HEK293 (cell line): ENCODE measurements around the gene SREBF1.

Experiments used
- GLI2 ChIP-seq: fragments of 450-650 bp; formaldehyde crosslinking; IDR thresholded peaks from 2 replicates; pipeline ENCODE4; 2017; ENCODE audit warnings: missing biosample characterization, missing genetic modification characterization, low read depth, borderline replicate concordance
- GLIS2 ChIP-seq: fragments of 450-650 bp; formaldehyde crosslinking; IDR thresholded peaks from 2 replicates; pipeline ENCODE4 v1.5.1; 2016; ENCODE audit warnings: missing biosample characterization, missing genetic modification characterization
- PBX3 ChIP-seq: sonication (generic); formaldehyde crosslinking; IDR thresholded peaks from 2 replicates; pipeline ENCODE4 v1.8.1; 2022; ENCODE audit warnings: mild to moderate bottlenecking, moderate library complexity, missing genetic modification reagents
- SALL2 ChIP-seq: fragments of 450-650 bp; formaldehyde crosslinking; IDR thresholded peaks from 2 replicates; pipeline ENCODE4 v1.5.0; 2017; ENCODE audit warnings: missing biosample characterization, mild to moderate bottlenecking, missing genetic modification characterization, borderline replicate concordance
- SP3 ChIP-seq: fragments of 450-650 bp; formaldehyde crosslinking; IDR thresholded peaks from 2 replicates; pipeline ENCODE4 v1.5.1; 2016; ENCODE audit warnings: missing biosample characterization, missing genetic modification characterization
- TRIM28 ChIP-seq: IDR thresholded peaks from 2 replicates; pipeline ENCODE4 v1.6.1; 2011; ENCODE audit warnings: low read length, control low read depth, borderline replicate concordance
- ZBTB7A ChIP-seq: fragments of 450-650 bp; formaldehyde crosslinking; IDR thresholded peaks from 2 replicates; pipeline ENCODE4 v1.5.1; 2016; ENCODE audit warnings: low read depth, missing biosample characterization, missing genetic modification characterization
- ZBTB8A ChIP-seq: fragments of 450-650 bp; formaldehyde crosslinking; IDR thresholded peaks from 2 replicates; pipeline ENCODE4 v1.5.1; 2016; ENCODE audit warnings: missing biosample characterization, missing genetic modification characterization
- ZNF132 ChIP-seq: fragments of 450-650 bp; formaldehyde crosslinking; IDR thresholded peaks from 2 replicates; pipeline ENCODE4 v1.5.1; 2017; ENCODE audit warnings: missing biosample characterization, missing genetic modification characterization, borderline replicate concordance
- ZNF140 ChIP-seq: fragments of 450-650 bp; formaldehyde crosslinking; IDR thresholded peaks from 2 replicates; pipeline ENCODE4 v1.5.1; 2016; ENCODE audit warnings: missing biosample characterization, missing genetic modification characterization
- ZNF169 ChIP-seq: fragments of 450-650 bp; formaldehyde crosslinking; IDR thresholded peaks from 2 replicates; pipeline ENCODE4 v1.5.1; 2016; ENCODE audit warnings: missing biosample characterization, missing genetic modification characterization
- ZNF174 ChIP-seq: fragments of 450-650 bp; formaldehyde crosslinking; IDR thresholded peaks from 2 replicates; pipeline ENCODE4 v1.5.0; 2017; ENCODE audit warnings: missing biosample characterization, mild to moderate bottlenecking, missing genetic modification characterization
- ZNF175 ChIP-seq: fragments of 450-650 bp; formaldehyde crosslinking; IDR thresholded peaks from 2 replicates; pipeline ENCODE4 v1.5.1; 2016; ENCODE audit warnings: missing biosample characterization, missing genetic modification characterization
- ZNF23 ChIP-seq: fragments of 450-650 bp; formaldehyde crosslinking; IDR thresholded peaks from 2 replicates; pipeline ENCODE4 v1.5.1; 2016; ENCODE audit warnings: missing biosample characterization, missing genetic modification characterization, borderline replicate concordance
- ZNF248 ChIP-seq: fragments of 450-650 bp; formaldehyde crosslinking; IDR thresholded peaks from 2 replicates; pipeline ENCODE4 v1.5.1; 2017; ENCODE audit warnings: missing biosample characterization, missing genetic modification characterization
- ZNF391 ChIP-seq: fragments of 450-650 bp; formaldehyde crosslinking; IDR thresholded peaks from 2 replicates; pipeline ENCODE4 v1.5.1; 2016; ENCODE audit warnings: low read depth, missing biosample characterization, missing genetic modification characterization, borderline replicate concordance
- ZNF473 ChIP-seq: fragments of 450-650 bp; formaldehyde crosslinking; IDR thresholded peaks from 2 replicates; pipeline ENCODE4 v1.5.1; 2017; ENCODE audit warnings: missing biosample characterization, missing genetic modification characterization
- ZNF48 ChIP-seq: fragments of 450-650 bp; formaldehyde crosslinking; IDR thresholded peaks from 2 replicates; pipeline ENCODE4 v1.5.1; 2016; ENCODE audit warnings: missing biosample characterization, missing genetic modification characterization
- ZNF510 ChIP-seq: fragments of 450-650 bp; formaldehyde crosslinking; IDR thresholded peaks from 2 replicates; pipeline ENCODE4 v1.5.1; 2018; ENCODE audit warnings: mild to moderate bottlenecking, missing genetic modification characterization, missing biosample characterization; ENCODE audit not compliant: insufficient replicate concordance
- ZNF514 ChIP-seq: fragments of 450-650 bp; formaldehyde crosslinking; IDR thresholded peaks from 2 replicates; pipeline ENCODE4 v1.5.1; 2016; ENCODE audit warnings: missing biosample characterization, missing genetic modification characterization
- ZNF530 ChIP-seq: fragments of 450-650 bp; formaldehyde crosslinking; IDR thresholded peaks from 2 replicates; pipeline ENCODE4 v1.5.1; 2016; ENCODE audit warnings: low read depth, missing biosample characterization, missing genetic modification characterization
- ZNF560 ChIP-seq: fragments of 450-650 bp; formaldehyde crosslinking; IDR thresholded peaks from 2 replicates; pipeline ENCODE4 v1.5.1; 2017; ENCODE audit warnings: missing biosample characterization, missing genetic modification characterization, borderline replicate concordance
- ZNF561 ChIP-seq: fragments of 450-650 bp; IDR thresholded peaks from 2 replicates; pipeline ENCODE4 v1.5.1; 2018; ENCODE audit warnings: missing biosample characterization, missing genetic modification characterization, borderline replicate concordance
- ZNF585B ChIP-seq: fragments of 450-650 bp; formaldehyde crosslinking; IDR thresholded peaks from 2 replicates; pipeline ENCODE4 v1.5.1; 2016; ENCODE audit warnings: missing biosample characterization, missing genetic modification characterization
- ZNF664 ChIP-seq: fragments of 450-650 bp; formaldehyde crosslinking; IDR thresholded peaks from 2 replicates; pipeline ENCODE4 v1.5.1; 2016; ENCODE audit warnings: missing biosample characterization, missing genetic modification characterization
- ZNF670 ChIP-seq: fragments of 450-650 bp; formaldehyde crosslinking; IDR thresholded peaks from 2 replicates; pipeline ENCODE4 v1.5.1; 2016; ENCODE audit warnings: missing biosample characterization, missing genetic modification characterization, low read depth
- ZNF701 ChIP-seq: fragments of 450-650 bp; formaldehyde crosslinking; IDR thresholded peaks from 2 replicates; pipeline ENCODE4 v1.5.1; 2016; ENCODE audit warnings: missing biosample characterization, missing genetic modification characterization
- ZNF777 ChIP-seq: fragments of 450-650 bp; formaldehyde crosslinking; IDR thresholded peaks from 2 replicates; pipeline ENCODE4 v1.5.1; 2017; ENCODE audit warnings: missing biosample characterization, missing genetic modification characterization, borderline replicate concordance
- ZNF830 ChIP-seq: fragments of 450-650 bp; IDR thresholded peaks from 2 replicates; pipeline ENCODE4 v1.5.0; 2018; ENCODE audit warnings: missing biosample characterization, missing genetic modification characterization, low read depth, mild to moderate bottlenecking, moderate library complexity
- TF ChIP-seq, protein P1 (sequence below): fragments of 450-650 bp; formaldehyde crosslinking; IDR thresholded peaks from 2 replicates; pipeline ENCODE4 v1.5.1; 2016; ENCODE audit warnings: missing biosample characterization, missing genetic modification characterization
- TF ChIP-seq, protein P2 (sequence below): fragments of 450-650 bp; IDR thresholded peaks from 2 replicates; pipeline ENCODE4 v1.5.1; 2018; ENCODE audit warnings: missing biosample characterization, mild to moderate bottlenecking, missing genetic modification characterization
- TF ChIP-seq, protein P3 (sequence below): fragments of 450-650 bp; formaldehyde crosslinking; IDR thresholded peaks from 2 replicates; pipeline ENCODE4 v1.5.1; 2017; ENCODE audit warnings: missing biosample characterization, missing genetic modification characterization
- TF ChIP-seq, protein P4 (sequence below): fragments of 450-650 bp; formaldehyde crosslinking; IDR thresholded peaks from 2 replicates; pipeline ENCODE4 v1.5.1; 2016; ENCODE audit warnings: missing biosample characterization, missing genetic modification characterization

Gene SREBF1

GRCh38 chr17:17839791-17840707 is 3.3 kb upstream of the SREBF1 start (continued):
- TF ChIP-seq, protein P1, sequence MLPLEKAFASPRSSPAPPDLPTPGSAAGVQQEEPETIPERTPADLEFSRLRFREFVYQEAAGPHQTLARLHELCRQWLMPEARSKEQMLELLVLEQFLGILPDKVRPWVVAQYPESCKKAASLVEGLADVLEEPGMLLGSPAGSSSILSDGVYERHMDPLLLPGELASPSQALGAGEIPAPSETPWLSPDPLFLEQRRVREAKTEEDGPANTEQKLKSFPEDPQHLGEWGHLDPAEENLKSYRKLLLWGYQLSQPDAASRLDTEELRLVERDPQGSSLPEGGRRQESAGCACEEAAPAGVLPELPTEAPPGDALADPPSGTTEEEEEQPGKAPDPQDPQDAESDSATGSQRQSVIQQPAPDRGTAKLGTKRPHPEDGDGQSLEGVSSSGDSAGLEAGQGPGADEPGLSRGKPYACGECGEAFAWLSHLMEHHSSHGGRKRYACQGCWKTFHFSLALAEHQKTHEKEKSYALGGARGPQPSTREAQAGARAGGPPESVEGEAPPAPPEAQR: no peak
- TF ChIP-seq, protein P2, sequence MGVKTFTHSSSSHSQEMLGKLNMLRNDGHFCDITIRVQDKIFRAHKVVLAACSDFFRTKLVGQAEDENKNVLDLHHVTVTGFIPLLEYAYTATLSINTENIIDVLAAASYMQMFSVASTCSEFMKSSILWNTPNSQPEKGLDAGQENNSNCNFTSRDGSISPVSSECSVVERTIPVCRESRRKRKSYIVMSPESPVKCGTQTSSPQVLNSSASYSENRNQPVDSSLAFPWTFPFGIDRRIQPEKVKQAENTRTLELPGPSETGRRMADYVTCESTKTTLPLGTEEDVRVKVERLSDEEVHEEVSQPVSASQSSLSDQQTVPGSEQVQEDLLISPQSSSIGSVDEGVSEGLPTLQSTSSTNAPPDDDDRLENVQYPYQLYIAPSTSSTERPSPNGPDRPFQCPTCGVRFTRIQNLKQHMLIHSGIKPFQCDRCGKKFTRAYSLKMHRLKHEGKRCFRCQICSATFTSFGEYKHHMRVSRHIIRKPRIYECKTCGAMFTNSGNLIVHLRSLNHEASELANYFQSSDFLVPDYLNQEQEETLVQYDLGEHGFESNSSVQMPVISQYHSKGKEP (tag by site-specific recombination): peak; percentile 76
- TF ChIP-seq ZNF830 (tag by site-specific recombination): no peak
- TF ChIP-seq, protein P3, sequence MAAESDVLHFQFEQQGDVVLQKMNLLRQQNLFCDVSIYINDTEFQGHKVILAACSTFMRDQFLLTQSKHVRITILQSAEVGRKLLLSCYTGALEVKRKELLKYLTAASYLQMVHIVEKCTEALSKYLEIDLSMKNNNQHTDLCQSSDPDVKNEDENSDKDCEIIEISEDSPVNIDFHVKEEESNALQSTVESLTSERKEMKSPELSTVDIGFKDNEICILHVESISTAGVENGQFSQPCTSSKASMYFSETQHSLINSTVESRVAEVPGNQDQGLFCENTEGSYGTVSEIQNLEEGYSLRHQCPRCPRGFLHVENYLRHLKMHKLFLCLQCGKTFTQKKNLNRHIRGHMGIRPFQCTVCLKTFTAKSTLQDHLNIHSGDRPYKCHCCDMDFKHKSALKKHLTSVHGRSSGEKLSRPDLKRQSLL: no peak
- TF ChIP-seq ZNF670 (tag by site-specific recombination): no peak
- TF ChIP-seq ZNF23 (tag by site-specific recombination): no peak
- no peak for TF ChIP-seq ZNF514
- TF ChIP-seq SALL2 (tag by site-specific recombination): no peak
- no peak for TF ChIP-seq ZNF248 (tag by site-specific recombination)
- no peak for TF ChIP-seq ZNF585B (tag by site-specific recombination)
- no peak for TF ChIP-seq ZNF530
- no peak for TF ChIP-seq ZNF701
- TF ChIP-seq ZNF560 (tag by site-specific recombination): no peak
- no peak for TF ChIP-seq ZNF132 (tag by site-specific recombination)
- TF ChIP-seq ZNF48: no peak
- no peak for TF ChIP-seq ZNF140 (tag by site-specific recombination)
- TF ChIP-seq ZNF174 (tag by site-specific recombination): no peak
- no peak for TF ChIP-seq ZNF169 (tag by site-specific recombination)
- TF ChIP-seq ZBTB8A: peak; percentile 92
- TF ChIP-seq ZNF664 (tag by site-specific recombination): no peak
- no peak for TF ChIP-seq ZBTB7A
- TF ChIP-seq ZNF391 (tag by site-specific recombination): peak; percentile 77; the same call in 1 of the 2 replicates
- TF ChIP-seq TRIM28: no peak
- peak; percentile 92 for TF ChIP-seq GLIS2 (tag by site-specific recombination)
- no peak; the same call in 1 of the 2 replicates for TF ChIP-seq PBX3 (CRISPR knock-in tag)
- TF ChIP-seq SP3: peak; percentile 55
- TF ChIP-seq ZNF510 (tag by site-specific recombination): no peak
- no peak for TF ChIP-seq GLI2 (tag by site-specific recombination)
- TF ChIP-seq, protein P4, sequence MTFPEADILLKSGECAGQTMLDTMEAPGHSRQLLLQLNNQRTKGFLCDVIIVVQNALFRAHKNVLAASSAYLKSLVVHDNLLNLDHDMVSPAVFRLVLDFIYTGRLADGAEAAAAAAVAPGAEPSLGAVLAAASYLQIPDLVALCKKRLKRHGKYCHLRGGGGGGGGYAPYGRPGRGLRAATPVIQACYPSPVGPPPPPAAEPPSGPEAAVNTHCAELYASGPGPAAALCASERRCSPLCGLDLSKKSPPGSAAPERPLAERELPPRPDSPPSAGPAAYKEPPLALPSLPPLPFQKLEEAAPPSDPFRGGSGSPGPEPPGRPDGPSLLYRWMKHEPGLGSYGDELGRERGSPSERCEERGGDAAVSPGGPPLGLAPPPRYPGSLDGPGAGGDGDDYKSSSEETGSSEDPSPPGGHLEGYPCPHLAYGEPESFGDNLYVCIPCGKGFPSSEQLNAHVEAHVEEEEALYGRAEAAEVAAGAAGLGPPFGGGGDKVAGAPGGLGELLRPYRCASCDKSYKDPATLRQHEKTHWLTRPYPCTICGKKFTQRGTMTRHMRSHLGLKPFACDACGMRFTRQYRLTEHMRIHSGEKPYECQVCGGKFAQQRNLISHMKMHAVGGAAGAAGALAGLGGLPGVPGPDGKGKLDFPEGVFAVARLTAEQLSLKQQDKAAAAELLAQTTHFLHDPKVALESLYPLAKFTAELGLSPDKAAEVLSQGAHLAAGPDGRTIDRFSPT (tag by site-specific recombination): peak; percentile 91
- no peak for TF ChIP-seq ZNF175 (tag by site-specific recombination)
- no peak for TF ChIP-seq ZNF473 (tag by site-specific recombination)
- peak; percentile 67; the same call in 1 of the 2 replicates for TF ChIP-seq ZNF561 (tag by site-specific recombination)
- no peak for TF ChIP-seq ZNF777 (tag by site-specific recombination)
